ENCODE results near the gene CDADC1. TPM values are rescaled to one million over a fixed set of nuclear protein-coding genes. Genes with fewer than 3 reads are reported as not detected.

CDADC1 gene
- total RNA-seq, 1 experiment from 2014 or later = 6.1 TPM

Other genes with a start within 250 kb of the CDADC1 start
- gene MLNR, start 27.6 kb upstream of the CDADC1 start, total RNA-seq (2014; rRNA removed; shearing (Covaris generic); ENCODE audit: low replicate concordance) = not detected in 2 replicates
- 5.4 and 11.6 TPM in 2 replicates for gene CAB39L, start 196.1 kb downstream of the CDADC1 start, total RNA-seq (2014; rRNA removed; shearing (Covaris generic); ENCODE audit: low replicate concordance)
- gene SETDB2, start 196.3 kb downstream of the CDADC1 start, total RNA-seq (2014; rRNA removed; shearing (Covaris generic); ENCODE audit: low replicate concordance) = 1.6 and 4.9 TPM in 2 replicates
- 14.6 and 21.5 TPM in 2 replicates for gene PHF11, start 248.0 kb downstream of the CDADC1 start, total RNA-seq (2014; rRNA removed; shearing (Covaris generic); ENCODE audit: low replicate concordance)